ENCODE measurements around the gene RPS15. TPM values are rescaled to one million over a fixed set of nuclear protein-coding genes. Genes with fewer than 3 reads are reported as not detected.
A peak's percentile ranks its signal among the peaks of the same experiment; 100 is the strongest.

RPS15 gene
- total and polyA plus RNA-seq, 4 donors, result 296 to 954 (median 414) TPM

- peak overlapping the region; percentile 77 to 78 for H3K27ac ChIP-seq (ENCODE audit: low read depth in 1 of 2, low read length in 2 of 2)
- peaks cover 27 to 51% (median 43%) of the 10 kb centered on the region in 4 donors for H3K4me1 ChIP-seq (ENCODE audit: control insufficient read depth in 4 of 4, insufficient read depth in 4 of 4, low read length in 3 of 4)
- no peaks in the 10 kb centered on the region for H3K9me3 ChIP-seq (ENCODE audit: control insufficient read depth in 4 of 4, low read length in 3 of 4)
- H3K9ac ChIP-seq (ENCODE audit: low read depth in 1 of 2, low read length in 2 of 2), result no peak overlapping the region
- DNase-seq (ENCODE audit: low spot score), result peak; percentile 50
- WGBS, result 43% methylated on average over 43 of the region's 43 CpGs
- peaks cover 0 to 28% (median 22%) of the 10 kb centered on the region in 4 donors for H3K36me3 ChIP-seq (ENCODE audit: control insufficient read depth in 4 of 4, insufficient read depth in 3 of 4, low read depth in 1 of 4, low read length in 3 of 4)
- H3K27me3 ChIP-seq (ENCODE audit: control insufficient read depth in 4 of 4, insufficient read depth in 4 of 4, low read length in 3 of 4), result no peaks in the 10 kb centered on the region
- H3K4me3 ChIP-seq (ENCODE audit: low read depth in 1 of 3, low read length in 3 of 3), result no peak overlapping the region
- TF ChIP-seq NR2F2 (IDR thresholded peaks at IDR 0.05) (no peak), RAD21 (IDR thresholded peaks at IDR 0.05) (no peak), HNF4A (conservative IDR thresholded peaks at IDR 0.05) (peak; percentile 22 to 74), RXRA (IDR thresholded peaks at IDR 0.05) (peak; percentile 24 to 58)
Measured at GRCh38 chr19:1394252-1395193, 43.7 kb upstream of the RPS15 start.

GRCh38 chr19:1395194-1396018 lies 42.8 kb upstream of the RPS15 start:
- TF ChIP-seq YY1 (IDR thresholded peaks at IDR 0.05), result no peak
- no peak for TF ChIP-seq ZBTB33 (IDR thresholded peaks at IDR 0.05)
- no peak for TF ChIP-seq HNF4G (IDR thresholded peaks at IDR 0.05)
- TF ChIP-seq FOXA2 (IDR thresholded peaks at IDR 0.05), result peak; percentile 19
- TF ChIP-seq EGR1 (IDR thresholded peaks at IDR 0.05; ENCODE audit: low read depth in 2 of 2), result peak in 1 of 2 donors; percentile 19
- no peak for TF ChIP-seq GABPA (IDR thresholded peaks at IDR 0.05 in 1 of 2, conservative IDR thresholded peaks at IDR 0.05 in 1 of 2)
- TF ChIP-seq FOXA1 (IDR thresholded peaks at IDR 0.05), result no peak
- no peak for TF ChIP-seq MAX (IDR thresholded peaks at IDR 0.05)
- TF ChIP-seq ATF3 (IDR thresholded peaks at IDR 0.05), result no peak
- peak in 1 of 2 donors; percentile 25 for TF ChIP-seq RAD21 (IDR thresholded peaks at IDR 0.05)
- TF ChIP-seq RXRA (IDR thresholded peaks at IDR 0.05), result peak; percentile 68 to 70
- TF ChIP-seq REST (IDR thresholded peaks at IDR 0.05), result no peak
- no peak for TF ChIP-seq NR2F2 (IDR thresholded peaks at IDR 0.05)
- TF ChIP-seq SP1 (IDR thresholded peaks at IDR 0.05), result peak; percentile 68
- no peak for TF ChIP-seq TAF1 (conservative IDR thresholded peaks at IDR 0.05)
- no peak for TF ChIP-seq CTCF (IDR thresholded peaks at IDR 0.05; ENCODE audit: low read depth, low read length, missing input control)
- TF ChIP-seq JUND (IDR thresholded peaks at IDR 0.05), result no peak
- TF ChIP-seq HNF4A (conservative IDR thresholded peaks at IDR 0.05), result peak; percentile 72 to 87
- peaks cover 29 to 55% (median 46%) of the 10 kb centered on the region in 4 donors for H3K4me1 ChIP-seq (ENCODE audit: control insufficient read depth in 4 of 4, insufficient read depth in 4 of 4, low read length in 3 of 4)
- peak; percentile 50 for DNase-seq (ENCODE audit: low spot score)
- peak overlapping the region; percentile 77 to 78 for H3K27ac ChIP-seq (ENCODE audit: low read depth in 1 of 2, low read length in 2 of 2)
- H3K9ac ChIP-seq (ENCODE audit: low read depth in 1 of 2, low read length in 2 of 2), result no peak overlapping the region
- H3K36me3 ChIP-seq (ENCODE audit: control insufficient read depth in 4 of 4, insufficient read depth in 3 of 4, low read depth in 1 of 4, low read length in 3 of 4), result peaks cover 0 to 25% (median 17%) of the 10 kb centered on the region in 4 donors
- 36% methylated on average over 52 of the region's 52 CpGs for WGBS
- no peak overlapping the region for H3K4me3 ChIP-seq (ENCODE audit: low read depth in 1 of 3, low read length in 3 of 3)
- no peaks in the 10 kb centered on the region for H3K27me3 ChIP-seq (ENCODE audit: control insufficient read depth in 4 of 4, insufficient read depth in 4 of 4, low read length in 3 of 4)
- no peaks in the 10 kb centered on the region for H3K9me3 ChIP-seq (ENCODE audit: control insufficient read depth in 4 of 4, low read length in 3 of 4)
